Activated T-cell treated with anti-CD3 and anti-CD28 coated beads for 24 hours (primary cell): ENCODE results near the gene SLC6A19.

Experiments used
- DNase-seq: peaks from one replicate; pipeline ENCODE4 v3.0.0-alpha.2; 2020; ENCODE audit warnings: low read depth

The SLC6A19 gene

DNA sequence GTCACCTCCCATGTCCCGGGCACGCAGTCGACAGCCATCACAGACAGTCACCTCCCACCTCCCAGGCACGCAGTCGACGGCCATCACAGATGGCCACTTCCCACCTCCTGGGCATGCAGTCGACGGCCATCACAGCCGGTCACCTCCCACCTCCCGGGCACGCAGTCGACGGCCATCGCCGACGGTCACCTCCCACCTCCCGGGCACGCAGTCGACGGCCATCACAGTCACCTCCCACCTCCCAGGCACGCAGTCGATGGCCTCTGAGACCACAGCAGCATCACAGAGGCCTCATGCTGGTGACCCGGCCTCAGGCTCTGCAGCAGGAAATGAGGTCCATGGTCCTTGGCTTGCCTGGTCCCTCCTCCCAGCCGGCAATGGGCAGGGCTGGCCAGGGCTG lies 5.5 kb upstream of the SLC6A19 start:
- DNase-seq, result no peak

DNA sequence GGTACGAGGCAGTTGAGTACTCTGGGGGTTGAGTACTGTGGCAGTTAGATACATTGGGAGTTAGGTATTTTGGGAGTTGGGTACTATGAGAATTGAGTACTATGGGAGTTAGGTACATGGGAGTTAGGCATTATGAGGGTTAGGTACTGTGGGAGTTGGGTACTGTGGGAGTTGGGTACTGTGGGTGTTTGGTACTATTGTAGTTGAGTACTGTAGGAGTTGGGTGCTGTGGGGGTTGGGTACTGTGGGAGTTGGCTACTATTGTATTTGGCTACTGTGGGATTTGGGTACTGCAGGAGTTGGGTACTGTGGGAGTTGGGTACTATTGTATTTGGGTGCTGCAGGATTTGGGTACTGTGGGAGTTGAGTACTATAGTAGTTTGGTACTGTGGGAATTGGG lies 4.8 kb upstream of the SLC6A19 start:
- no peak for DNase-seq

DNA sequence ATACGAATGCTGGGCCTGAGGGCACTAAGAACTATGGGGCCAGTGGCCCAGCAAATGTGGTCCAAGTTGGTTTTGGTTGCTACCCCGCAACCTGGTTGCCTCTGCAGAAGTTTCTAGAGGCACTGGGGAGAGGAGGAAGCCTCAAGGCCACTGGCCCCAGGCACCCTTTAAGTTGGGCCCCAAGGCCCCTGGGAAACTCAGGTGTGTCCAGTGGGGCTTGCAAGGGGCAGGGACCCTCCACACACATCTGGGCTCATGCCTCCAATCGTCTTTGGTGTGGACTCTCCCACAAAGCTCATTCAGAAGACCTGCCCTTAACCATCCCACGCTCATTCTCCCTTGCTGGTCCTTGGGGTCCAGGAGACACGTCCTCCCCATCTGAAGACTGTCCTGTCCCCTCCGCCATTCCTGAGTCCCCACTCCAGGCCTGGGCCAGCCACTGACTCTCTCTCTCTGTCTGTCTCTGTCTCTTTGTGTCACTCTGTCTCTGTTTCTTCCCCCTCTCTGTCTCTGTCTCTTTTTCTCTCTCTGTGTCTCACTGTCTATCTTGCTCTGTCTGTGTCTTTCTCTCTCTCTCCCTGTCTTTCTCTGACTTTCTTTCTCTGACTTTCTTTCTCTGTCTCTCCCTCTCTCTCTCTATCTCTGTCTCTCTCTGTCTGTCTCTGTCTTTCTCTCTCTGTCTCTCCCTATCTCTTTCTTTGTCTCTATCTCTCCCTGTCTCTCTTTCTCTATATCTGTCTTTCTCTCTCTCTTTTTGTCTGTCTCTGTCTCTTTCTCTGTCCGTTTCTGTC lies 3.3 kb upstream of the SLC6A19 start:
- no peak for DNase-seq

DNA sequence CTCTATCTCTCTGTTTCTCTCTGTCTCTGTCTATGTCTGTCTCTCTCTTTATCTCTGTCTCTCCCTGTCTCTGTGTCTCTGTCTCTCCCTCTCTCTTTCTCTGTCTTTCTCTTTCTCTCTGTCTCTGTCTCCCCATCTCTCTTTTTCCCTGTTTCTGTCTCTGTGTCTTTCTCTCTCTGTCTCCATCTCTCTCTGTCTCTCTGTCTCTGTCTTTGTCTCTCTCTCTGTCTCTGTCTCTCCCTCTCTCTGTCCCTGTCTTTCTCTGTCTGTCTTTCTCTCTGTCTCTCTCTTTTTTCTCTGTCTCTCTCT lies 2.1 kb upstream of the SLC6A19 start:
- no peak for DNase-seq

DNA sequence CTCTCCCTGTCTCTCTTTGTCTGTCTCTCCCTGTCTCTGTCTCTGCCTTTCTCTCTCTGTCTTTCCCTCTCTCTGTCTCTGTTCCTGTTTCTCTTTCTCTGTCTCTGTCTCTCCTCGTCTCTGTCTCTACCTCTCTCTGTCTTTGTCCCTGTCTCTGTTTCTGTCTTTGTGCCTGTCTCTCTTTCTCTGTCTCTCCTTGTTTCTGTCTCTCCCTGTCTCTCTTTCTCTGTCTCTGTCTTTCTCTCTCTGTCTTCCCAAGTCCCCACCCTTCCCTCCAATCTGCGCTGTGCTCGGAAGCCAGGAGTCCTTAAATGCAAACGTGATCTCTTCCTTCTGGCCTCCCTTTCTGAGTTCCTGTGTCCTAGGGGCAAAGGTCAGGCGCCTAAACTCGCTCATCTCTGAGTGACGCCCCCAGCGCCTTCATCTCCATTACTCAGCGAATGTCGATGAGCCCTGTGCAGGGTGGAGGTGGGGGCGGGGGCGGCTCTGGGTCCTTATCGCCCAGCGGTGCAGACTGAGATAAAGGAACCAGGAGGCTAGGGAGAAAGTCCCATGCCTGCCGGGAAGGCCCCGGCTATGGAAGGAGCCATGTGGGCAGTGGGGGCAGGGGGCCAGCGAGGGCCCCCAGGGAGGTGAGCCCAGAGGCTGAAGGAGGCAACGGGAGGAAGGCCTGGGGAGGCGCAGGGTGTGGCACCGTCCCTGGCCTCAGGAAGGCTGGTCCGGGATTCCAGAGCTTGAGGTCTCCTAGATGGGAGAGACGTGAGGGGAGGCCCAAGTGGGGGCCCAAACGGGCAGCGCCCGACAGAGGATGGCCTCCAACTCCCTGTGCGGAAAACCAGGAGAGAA lies 1.5 kb upstream of the SLC6A19 start:
- no peak for DNase-seq

DNA sequence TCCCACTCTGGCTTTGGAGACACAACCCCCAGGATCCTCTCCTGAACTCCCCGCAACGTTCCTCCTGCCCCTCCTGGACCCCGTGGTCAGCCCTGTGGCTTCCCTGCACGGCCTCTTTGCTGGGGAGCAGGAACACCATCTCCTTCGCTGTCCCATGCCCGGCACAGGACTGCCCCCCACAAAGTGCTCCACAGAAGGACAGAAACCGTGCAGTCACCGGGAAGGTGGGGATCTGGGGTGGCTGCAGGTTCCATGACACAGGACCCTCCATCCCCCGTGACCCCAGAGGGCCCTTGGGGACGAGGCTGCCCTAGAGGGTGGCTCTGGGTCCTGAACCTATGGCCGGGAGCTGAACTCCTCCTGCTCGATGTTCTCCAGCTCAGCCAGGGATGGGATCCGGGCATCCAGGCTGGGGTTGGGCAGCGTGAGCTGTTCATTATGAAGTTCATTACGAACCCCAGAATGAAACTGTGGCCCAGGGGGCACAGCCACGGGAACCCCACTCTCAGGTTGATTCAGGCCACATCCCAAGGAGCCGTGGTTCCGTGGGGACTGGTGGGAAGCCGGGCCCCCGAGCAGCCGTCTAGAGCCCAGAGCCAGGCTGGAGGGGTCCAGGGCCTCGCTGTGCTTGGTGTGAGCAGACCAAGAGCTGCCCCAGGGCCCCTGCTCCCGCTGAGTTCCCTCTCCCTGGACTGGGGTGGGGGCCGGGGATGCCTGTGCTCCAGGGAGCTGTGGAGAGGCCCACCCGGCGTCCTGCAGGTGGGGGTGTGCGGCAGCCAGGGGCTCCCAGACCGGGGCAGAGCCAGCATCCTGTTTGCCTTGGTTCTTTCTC lies 684 bp upstream of the SLC6A19 start:
- no peak for DNase-seq

DNA sequence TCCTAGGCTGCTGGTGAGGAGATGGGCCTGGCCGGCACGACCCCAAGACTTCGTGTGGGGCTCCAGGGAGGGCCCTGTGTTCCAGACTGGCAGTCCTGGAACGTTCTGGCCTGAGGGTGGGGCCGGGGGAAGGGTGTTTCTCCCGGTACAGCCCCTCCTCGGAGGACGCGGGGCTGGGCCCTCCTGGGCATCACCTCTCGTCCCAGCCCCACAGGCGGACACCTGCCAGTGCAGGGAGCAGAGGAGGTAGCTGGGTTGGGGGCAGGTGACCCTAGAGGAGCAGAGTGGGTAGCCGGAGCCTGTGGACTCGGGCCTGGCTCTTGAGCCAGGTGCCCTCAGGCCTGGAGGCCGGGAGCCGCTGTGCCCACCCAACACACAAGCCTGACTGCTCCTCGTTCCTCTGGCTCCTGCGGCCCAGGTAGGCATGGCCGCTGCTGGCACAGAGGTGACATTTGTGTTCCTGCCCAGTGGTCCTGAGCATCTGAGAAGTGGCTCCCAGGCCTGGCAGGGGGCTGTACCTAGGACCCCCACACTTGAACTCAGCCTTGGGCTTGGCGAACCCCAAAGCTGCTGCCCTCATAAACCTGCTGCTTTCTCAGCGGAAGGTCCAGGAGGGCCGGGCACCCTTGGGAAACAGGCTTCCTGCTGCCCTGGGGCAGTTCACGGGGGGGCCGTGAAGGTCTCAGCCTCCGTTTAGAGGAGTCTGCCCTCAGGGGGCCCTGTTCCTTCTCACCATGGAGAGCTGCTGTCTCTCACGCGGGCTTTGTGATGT lies 817 bp downstream of the SLC6A19 start:
- DNase-seq, result no peak

DNA sequence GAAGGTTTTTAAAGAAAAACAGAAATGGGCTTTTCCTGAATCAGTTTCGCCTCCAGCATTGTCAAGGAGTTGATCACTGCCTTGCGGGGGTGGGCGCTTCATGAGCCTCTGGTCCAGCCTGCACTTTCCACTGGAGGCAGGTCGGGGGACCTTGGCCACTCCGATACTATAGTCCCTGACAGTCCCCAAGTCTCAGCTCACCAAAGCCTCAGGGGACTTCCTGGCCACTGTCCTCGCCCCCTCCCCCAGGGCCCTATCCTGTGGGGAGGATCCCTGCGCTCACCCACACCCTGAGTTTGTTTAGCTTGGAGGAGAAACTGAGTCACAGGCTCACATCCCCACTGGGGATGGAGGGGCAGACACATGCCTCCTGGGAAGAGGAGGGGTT lies 1.4 kb downstream of the SLC6A19 start:
- no peak for DNase-seq

DNA sequence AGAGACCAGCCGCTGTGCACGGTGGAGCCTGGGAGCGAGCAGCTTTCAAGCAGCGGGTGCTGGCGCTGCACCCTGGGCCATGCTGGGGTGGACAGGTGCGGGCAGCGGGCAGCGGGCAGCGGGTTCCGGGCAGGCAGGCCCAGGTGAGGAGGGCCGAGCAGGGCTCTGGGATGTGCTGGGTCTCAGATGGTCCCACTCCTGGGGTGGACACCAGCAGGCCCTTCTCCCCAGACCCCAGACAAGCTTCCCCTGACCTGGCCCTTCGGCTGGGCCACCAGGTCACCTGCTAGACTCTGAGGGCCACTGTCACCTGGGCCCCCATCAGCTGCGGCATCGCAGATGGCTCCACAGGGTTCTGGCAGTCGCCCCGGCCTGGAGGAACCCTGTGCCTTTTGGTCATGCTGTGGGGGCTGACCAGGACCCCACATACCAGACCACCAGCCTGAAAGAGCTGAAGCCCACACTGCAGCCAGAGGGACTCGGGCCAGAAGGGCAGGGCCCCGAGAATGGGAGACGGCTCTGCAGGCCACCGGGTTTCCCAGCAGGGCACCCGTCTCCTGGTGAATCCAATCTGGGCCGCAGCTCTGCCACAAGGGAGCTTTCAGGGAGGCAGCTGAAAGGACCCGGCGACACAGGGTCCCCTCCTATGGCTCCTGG lies 2.0 kb downstream of the SLC6A19 start:
- no peak for DNase-seq

DNA sequence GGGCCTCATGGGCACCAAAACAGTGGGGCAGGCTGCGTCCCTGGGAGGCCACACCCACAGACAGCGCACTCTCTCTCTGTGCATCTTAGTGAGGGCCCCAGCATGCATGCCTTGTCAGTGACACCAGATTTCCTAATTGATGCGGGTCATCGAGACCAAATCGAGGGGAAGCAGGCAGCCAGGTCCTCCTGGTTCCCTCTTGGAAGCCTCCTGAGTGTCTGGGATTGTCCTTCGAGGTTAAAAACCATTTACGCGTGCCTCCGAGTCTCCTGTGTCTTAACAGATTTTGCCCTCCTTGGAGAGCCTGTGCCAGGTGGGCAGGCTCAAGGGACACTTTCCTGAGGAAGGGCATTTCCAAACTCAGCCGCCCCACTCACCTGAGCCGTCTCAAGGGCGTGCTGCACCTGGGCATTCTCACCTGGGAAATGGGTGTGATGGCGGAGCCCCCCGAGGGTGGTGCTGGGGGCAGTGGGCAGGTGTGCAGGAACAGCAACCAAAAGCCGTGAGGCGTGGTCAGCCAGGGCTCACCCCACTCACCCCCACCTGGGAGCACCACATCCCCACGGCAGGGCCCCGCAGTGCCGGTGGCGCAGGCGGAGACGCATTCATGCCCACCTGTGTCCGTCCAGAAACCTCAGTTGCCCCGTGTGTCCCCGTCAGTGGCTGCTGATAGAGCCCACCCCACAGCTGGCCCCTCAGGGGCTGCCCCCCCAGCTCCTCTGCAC lies 2.7 kb downstream of the SLC6A19 start:
- no peak for DNase-seq

DNA sequence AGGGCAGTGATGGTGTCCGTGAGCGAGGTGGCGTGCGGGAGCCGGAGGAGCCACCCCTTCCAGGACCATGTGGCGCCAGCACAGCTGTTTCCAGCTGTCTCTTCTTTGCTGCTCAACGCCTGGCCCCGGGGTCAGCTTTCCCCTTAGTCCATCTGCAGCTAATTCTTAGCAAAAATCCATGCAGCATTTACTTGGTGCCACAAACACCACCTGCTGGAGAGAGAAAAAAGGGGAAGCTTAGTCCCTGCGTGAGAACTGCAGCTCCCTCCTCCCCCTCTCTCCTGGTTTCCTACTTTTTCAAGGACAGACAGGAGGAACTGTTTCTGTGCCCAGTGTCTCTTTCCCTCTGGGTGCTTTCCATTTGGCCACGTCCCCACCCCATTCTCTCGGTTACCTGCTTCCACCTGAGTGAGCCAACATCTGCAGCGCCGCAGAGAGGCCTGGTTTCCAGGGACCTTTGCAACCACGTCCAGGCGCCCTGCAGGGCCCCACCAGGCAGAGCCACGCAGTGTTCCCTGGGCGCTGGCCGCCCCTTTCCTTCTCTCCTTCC lies 3.4 kb downstream of the SLC6A19 start:
- DNase-seq, result no peak

DNA sequence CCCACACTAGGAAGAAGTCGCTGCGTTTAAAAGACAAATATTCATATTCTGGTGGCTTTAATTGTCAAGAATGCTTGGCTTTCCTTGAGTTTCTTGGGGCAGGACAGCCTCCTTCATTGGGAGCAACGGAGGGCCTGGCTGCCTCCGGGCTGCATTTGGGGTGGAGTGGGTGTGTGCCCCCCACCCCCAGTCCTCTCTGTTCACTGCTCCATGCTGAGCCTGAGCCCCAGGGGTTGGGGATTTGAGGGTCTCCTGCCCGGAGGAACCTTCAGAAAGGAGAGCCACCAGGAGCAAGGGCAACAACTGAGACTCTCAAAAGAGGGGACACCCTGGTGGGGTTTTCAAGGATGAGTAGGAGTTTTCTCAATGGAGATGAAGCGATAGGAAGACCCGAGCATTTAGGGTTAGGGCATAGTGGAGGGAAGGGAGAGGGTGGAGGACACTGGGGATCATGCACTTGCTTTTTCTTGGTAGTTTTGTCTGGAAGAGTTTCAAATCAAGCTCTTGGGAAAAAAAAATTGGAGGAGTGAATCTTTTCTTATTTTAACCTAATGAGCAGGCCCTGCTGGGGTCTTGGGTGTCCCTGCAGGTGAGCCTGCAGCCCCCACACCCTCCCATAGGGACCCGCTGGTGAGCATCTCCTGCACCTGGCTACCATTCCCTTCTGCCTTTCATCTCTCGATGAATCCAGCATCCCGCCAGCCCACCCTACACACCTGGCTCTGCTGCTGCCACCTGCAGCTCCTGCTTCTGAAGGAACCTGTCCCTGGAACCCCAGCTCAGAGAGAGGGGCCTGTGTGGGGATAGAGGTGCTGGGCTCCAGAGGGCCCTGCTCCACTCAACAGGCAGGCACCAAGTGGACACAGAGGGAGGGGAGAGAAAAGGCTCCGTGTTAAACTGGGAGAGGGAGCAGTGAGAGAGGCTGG lies 4.1 kb downstream of the SLC6A19 start:
- DNase-seq, result no peak

DNA sequence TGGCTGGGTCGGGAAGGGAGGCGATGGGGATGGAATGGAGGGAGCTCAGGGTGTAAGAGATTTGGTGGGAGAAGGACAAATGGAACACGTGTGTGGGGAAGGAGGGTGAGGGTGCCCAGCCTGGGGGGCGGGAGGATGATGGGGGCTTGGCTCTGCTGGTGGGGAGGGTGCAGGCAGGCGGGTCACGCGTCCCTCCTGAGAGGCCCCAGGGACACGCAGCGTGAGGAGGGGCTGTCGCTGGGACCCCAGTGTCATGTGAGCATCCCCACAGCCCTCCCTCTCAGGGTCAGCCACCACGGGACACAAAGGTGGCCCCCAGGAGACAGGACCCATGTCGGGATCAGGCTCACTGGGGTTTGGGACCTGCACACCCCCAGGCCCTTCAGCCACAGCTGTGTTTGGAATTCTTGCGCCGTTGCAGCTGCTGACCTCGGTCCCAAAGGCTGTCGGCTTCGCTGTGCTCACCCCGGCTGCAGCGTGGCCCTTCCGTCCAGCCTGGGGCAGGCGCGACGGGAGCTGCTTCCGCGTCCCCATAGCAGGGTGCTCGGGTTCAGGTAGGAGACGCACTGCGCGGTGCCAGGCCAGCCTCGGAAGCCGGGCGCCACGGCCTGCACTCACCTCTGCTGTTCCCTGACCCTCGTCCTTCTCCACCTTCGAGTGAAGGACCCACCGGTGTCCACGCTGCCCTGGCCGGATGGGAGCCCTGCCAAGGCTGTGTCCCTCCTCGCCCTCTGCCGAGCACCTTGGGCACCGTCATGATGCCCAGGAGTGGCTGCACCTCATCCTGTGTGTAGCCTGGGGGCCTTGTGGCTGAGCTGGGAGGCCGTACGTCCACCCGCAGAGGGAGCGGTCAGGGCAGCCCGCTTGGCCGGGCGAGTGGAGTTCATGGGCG lies 5.4 kb downstream of the SLC6A19 start:
- DNase-seq, result no peak

DNA sequence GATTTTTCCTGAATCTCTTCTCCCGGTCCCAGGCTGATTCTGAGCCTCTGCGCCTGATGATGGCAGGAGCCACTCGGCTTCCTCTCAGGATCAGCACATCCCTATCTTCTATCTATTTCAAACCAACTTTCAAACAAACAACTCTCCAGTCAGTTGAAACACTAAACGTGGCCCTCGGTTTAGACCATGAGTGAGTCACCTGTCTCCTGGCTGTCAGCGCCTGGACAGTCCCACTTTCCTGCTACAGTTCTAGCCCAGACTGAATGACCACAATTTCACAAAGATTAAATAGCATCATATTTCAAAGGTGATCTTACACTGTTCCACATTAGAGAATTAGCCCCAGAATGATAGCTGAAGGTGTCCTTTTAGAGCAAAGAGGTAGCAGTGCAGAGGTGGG lies 6.2 kb downstream of the SLC6A19 start:
- DNase-seq, result no peak

DNA sequence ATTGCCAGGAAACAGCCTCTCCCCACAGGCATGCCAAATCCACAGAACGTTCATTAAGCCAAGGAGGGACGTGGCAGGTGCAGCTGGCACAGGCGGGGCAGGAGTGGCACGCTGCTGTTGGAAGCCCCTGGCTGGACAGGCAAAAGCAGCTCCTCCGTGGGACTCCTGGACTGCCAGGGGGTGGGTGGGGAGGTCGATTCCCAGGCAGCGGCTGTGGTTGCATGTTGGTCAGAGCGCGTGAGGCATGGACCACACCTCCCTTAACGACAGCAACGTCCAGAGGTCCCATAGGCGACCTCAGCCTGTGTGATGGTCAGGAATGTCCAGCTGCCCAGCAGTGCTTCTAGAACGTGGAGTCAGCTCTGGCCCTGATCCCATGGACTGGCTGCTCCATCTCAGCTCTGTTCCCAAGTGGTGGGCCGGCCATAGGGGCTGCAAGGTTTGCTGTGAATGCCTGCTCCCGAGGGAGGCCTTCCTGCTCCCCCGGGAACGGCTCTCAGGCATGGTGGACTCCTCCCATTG lies 6.9 kb downstream of the SLC6A19 start:
- no peak for DNase-seq

DNA sequence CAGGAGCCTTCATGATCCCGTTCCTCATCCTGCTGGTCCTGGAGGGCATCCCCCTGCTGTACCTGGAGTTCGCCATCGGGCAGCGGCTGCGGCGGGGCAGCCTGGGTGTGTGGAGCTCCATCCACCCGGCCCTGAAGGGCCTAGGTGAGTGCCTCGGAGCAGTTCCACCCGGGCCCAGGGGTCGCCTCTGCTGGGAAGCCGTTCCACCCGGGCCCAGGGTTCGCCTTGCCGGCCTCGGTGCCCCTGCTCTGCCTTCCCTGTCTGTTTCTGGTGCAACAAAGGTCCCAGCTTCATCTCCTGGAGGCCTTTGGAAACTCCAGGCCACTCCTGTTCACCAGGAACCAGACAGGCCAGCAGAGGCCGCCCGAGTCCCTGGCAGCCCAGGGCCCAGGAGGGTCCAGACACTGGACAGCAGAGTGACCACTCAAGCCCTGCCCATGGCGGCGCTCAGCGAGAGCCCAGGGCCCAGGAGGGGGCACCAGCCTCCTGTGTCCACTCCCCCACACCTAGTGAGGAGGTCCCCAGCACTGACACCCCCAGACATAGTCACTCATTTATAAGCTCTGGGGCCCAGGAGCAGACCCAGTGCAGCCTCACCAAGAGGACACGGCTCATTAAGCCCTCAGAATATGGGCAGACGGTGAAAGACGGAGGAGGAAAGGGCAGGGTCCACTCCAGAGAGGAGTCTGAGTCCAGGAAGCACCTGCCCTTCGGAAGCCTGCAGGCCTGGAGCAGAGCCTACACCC lies 7.5 kb downstream of the SLC6A19 start:
- DNase-seq, result no peak

DNA sequence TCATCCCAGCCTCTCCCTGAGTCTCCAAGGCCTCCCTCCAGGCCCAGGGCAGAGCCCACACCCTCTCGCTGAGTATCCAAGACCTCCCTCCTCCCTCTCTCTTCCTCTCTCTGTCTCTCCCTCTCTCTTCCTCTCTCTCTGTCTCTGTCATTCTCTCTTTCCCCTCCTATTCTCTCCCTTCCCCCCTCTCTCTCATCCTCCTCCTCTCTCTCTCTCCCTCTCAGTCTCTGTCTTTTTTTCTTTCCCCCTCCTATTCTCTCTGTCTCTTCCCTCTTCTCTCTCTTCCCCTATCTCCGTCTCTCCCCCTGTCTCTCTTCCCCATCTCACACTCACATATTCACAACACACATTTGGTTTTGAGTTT lies 8.1 kb downstream of the SLC6A19 start:
- DNase-seq, result no peak
